Naive thymus-derived CD8-positive, alpha-beta T cell (primary cell): ENCODE results near the gene SSTR1. TPM values are rescaled to one million over a fixed set of nuclear protein-coding genes. Genes with fewer than 3 reads are reported as not detected.
A peak's percentile ranks its signal among the peaks of the same experiment; 100 is the strongest.
"Not testable (repeated sequence)": the region's sequence is repeated elsewhere in the genome, so short reads cannot be mapped to it uniquely, and the experiment has no call there.

Experiments used
- ATAC-seq, 2 donors: fragments of 150-1000 bp; cut with Tn5 transposase in 1 of 2; sonication (Bioruptor Pico), chemical (Tn5 transposase) in 1 of 2; 1 replicate in 1 of 2; 2 replicates in 1 of 2; pipeline ENCODE4 v1.10.0; 2021; ENCODE audit warnings: mild to moderate bottlenecking in 2 of 2, moderate library complexity in 2 of 2
- POLR2A ChIA-PET: fragments of 350-600 bp; sonication (Branson Sonifier 250); formaldehyde crosslinking; loops from one replicate; lab custom pipeline; 2021; ENCODE audit warnings: antibody characterized with exemption; lab: Charles Lee
- DNase-seq, 10 donors: peaks; one replicate each; pipeline versions ENCODE4 v3.0.0 to v3.0.0-alpha.2; 2020 to 2022
- H3K27ac Mint-ChIP-seq, 10 donors: one replicate each; pipeline ENCODE4 v1.8.0; 2020 to 2022; ENCODE audit warnings: mild to moderate bottlenecking in 10 of 10, mixed read lengths in 10 of 10, moderate library complexity in 4 of 10, inconsistent platforms in 1 of 10
- H3K27me3 Mint-ChIP-seq, 5 donors: one replicate each; pipeline ENCODE4 v1.8.0; 2021 to 2022; ENCODE audit warnings: mixed read lengths in 5 of 5
- H3K36me3 Mint-ChIP-seq, 3 donors: one replicate each; pipeline ENCODE4 v1.8.0; 2020 to 2022; ENCODE audit warnings: mixed read lengths in 3 of 3, mild to moderate bottlenecking in 2 of 3, inconsistent platforms in 1 of 3
- H3K4me1 Mint-ChIP-seq, 4 donors: one replicate each; pipeline ENCODE4 v1.8.0; 2021 to 2022; ENCODE audit warnings: mixed read lengths in 4 of 4
- H3K4me3 Mint-ChIP-seq, 10 donors: one replicate each; pipeline ENCODE4 v1.8.0; 2020 to 2022; ENCODE audit warnings: mild to moderate bottlenecking in 10 of 10, mixed read lengths in 10 of 10, moderate library complexity in 6 of 10, inconsistent platforms in 1 of 10
- H3K9me3 Mint-ChIP-seq, 9 donors: one replicate each; pipeline ENCODE4 v1.8.0; 2020 to 2022; ENCODE audit warnings: mixed read lengths in 9 of 9, mild to moderate bottlenecking in 3 of 9, inconsistent platforms in 1 of 9, moderate library complexity in 1 of 9
- polyA plus RNA-seq, 3 donors: library from polyadenylated mRNA; unstranded; fragments of 300-500 nt; fragmentation: Illumina TruSeq; gene quantifications; one replicate each; pipeline ENCODE4 v1.2.3, GENCODE V29; 2021
- total RNA-seq, 8 experiments: library from RNA in 2 of 8; stranded (reverse) in 2 of 8; gene quantifications; one replicate each; pipeline ENCODE4 v1.2.3 and lab custom pipeline; 2021 to 2026

The SSTR1 gene
- total and polyA plus RNA-seq, 5 experiments from 2014 or later: not detected

DNA sequence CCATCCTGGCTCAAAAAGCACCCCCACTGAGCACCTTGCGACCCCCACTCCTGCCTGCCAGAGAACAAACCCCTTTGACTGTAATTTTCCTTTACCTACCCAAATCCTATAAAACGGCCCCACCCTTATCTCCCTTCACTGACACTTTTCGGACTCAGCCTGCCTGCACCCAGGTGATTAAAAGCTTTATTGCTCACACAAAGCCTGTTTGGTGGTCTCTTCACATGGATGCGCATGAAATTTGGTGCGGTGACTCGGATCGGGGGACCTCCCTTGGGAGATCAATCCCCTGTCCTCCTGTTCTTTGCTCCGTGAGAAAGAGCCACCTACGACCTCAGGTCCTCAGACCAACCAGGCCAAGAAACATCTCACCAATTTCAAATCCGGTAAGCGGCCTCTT is 16.9 kb upstream of the SSTR1 start:
- DNase-seq, H3K36me3 Mint-ChIP-seq, ATAC-seq, H3K27me3 Mint-ChIP-seq, H3K4me3 Mint-ChIP-seq, POLR2A ChIA-PET, H3K9me3 Mint-ChIP-seq: not testable (repeated sequence)
- H3K4me1 Mint-ChIP-seq: peaks cover 6 to 11% (median 8%) of the 10 kb centered on the region in 4 donors
- peak overlapping the region in 1 of 10 donors; percentile 22 for H3K27ac Mint-ChIP-seq

DNA sequence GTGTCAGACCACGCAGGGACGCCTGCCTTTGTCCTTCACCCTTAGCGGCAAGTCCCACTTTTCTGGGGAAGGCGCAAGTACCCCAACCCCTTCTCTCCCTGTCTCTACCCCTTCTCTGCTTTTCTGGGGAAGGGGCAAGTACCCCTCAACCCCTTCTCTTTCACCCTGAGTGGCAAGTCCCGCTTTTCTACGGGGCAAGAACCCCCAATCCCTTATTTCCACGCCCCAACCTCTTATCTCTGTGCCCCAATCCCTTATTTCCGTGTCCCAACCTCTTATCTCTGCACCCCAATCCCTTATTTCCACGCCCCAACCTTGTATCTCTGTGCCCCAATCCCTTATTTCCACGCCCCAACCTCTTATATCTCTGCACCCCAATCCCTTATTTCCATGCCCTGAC is 16.2 kb upstream of the SSTR1 start:
- POLR2A ChIA-PET, H3K36me3 Mint-ChIP-seq, DNase-seq, H3K9me3 Mint-ChIP-seq, H3K27ac Mint-ChIP-seq, H3K27me3 Mint-ChIP-seq, H3K4me3 Mint-ChIP-seq, ATAC-seq, H3K4me1 Mint-ChIP-seq: not testable (repeated sequence)

DNA sequence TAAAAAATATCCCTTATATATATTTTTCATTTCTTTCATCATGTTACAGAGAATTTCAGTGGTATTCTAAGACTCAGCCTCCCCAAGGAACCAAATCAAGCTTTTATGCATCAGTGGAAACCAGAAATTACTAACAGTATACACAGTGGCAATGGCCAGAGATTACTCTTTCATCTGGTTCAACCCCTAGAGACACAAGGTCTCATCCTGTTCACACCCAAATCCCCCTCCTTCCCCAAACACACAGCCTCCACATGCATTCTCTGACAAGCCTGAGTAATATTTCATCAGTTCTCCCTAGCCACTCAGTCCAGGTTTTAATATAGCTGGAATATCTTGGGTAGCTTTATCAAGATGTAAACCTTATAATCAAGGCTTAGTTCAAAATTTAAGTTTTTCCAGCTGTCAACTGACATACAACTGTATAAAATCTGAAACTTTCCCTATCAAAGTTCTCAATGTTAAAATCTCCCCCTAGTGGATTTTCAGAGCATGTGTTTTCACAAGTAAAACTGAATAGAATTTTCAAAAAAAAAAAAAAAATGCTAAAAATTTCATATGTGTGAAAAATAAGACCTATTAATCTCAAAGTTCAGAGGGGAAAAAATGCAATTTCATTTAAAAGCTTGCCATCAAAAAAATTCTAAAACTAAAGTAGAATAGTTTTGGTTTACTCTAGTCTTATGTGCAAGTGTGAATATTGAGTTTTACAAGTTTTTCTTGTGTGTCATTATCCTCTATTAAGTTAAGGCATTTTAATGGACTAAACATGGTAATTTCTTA is 10.5 kb upstream of the SSTR1 start:
- Mint-ChIP-seq H3K36me3 (no peaks in the 10 kb centered on the region), H3K9me3 (no peaks in the 10 kb centered on the region), H3K27me3 (no peaks in the 10 kb centered on the region), H3K27ac (peak overlapping the region in 3 of 10 donors; percentile 41 to 78 (median 76)), H3K4me1 (peaks cover 5 to 7% (median 6%) of the 10 kb centered on the region in 4 donors), H3K4me3 (no peak overlapping the region)
- ATAC-seq: peak in 1 of 2 donors; percentile 52
- POLR2A ChIA-PET: interaction anchor here (0.7 kb wide), 2 partner anchors 17 to 214 kb away, joined by 3 read pairs; no protein-coding TSS in a partner anchor
- DNase-seq: peak in 3 of 10 donors; percentile 44 to 48 (median 45)

DNA sequence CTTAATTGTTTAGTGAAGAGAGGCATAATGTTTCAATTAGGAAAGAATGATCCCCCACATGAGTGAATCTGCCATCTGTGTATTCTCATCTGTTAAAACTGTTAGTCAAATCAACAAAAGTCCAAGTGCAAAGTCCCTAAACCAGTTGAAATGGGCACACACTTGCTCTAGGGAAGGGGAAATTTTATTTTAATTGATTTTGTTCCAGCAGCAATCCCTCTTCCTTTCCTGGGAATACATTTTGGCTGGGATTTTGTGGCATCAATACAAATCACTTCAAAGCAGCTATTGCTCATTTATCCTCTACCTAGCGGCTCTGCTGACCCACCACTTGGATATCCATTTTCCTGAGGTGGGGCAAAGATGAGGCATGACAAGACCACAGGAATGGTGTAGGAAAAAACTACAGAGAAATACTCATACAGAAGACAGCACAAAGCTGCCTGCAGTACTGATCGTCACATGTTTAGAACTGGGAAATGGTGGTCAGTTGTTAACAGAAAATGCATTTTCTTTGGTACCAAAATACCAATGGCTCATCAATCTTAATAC is 9.8 kb upstream of the SSTR1 start:
- POLR2A ChIA-PET: interaction anchor here (0.7 kb wide), 2 partner anchors 17 to 215 kb away, joined by 3 read pairs; no protein-coding TSS in a partner anchor
- Mint-ChIP-seq H3K27me3 (no peaks in the 10 kb centered on the region), H3K36me3 (no peaks in the 10 kb centered on the region), H3K4me3 (no peak overlapping the region), H3K27ac (no peak overlapping the region), H3K9me3 (no peaks in the 10 kb centered on the region), H3K4me1 (peaks cover 5 to 7% (median 6%) of the 10 kb centered on the region in 4 donors)
- DNase-seq (no peak), ATAC-seq (no peak)

DNA sequence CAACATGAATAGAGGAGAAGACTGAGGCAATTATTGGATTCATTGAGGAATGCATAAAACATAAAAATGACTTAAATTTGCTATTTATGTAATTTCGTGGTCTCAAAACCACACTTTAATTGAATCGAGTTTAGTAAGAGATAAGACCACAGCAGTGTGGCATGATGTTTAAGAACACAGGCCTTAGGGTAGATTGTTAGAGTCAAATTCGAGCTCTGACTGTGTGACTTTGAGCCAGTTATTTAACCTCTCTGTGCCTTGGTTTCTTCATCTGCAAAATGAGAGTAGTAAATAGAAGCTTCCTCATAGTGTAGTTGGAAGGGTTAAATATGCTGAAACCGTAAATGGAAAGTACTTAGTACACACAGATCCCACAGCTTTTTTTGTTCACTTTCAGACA is 9.3 kb upstream of the SSTR1 start:
- H3K27me3 Mint-ChIP-seq: no peaks in the 10 kb centered on the region
- H3K4me1 Mint-ChIP-seq: peaks cover 5 to 7% (median 6%) of the 10 kb centered on the region in 4 donors
- ATAC-seq (no peak), DNase-seq (no peak)
- H3K9me3 Mint-ChIP-seq: no peaks in the 10 kb centered on the region
- H3K36me3 Mint-ChIP-seq: no peaks in the 10 kb centered on the region
- peak overlapping the region in 1 of 10 donors; percentile 17 for H3K27ac Mint-ChIP-seq
- no peak overlapping the region for H3K4me3 Mint-ChIP-seq
- POLR2A ChIA-PET: no interaction called here

DNA sequence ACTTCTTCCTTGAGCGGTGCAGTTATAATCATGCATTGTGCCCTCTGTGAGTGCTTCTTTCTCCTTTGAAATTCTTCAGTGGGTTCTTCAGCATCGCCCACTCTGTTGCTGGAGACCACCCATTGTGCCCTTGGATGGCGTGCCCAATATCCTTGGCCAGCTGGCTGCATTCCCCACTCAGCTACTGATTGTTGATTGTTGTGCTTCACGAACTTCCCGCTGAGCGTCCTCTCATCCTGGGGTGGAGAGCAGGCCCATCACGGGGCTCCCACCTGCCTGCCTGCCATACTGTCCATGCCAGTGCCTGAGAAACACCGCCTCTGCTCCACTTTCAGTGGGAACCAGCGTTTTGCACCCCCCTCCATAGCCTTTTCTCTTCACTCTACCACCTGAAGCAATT is 8.6 kb upstream of the SSTR1 start:
- POLR2A ChIA-PET: no interaction called here
- Mint-ChIP-seq H3K27ac (peak overlapping the region in 2 of 10 donors; percentile 24 to 75), H3K36me3 (no peaks in the 10 kb centered on the region), H3K4me3 (no peak overlapping the region), H3K9me3 (no peaks in the 10 kb centered on the region), H3K4me1 (peaks cover 5 to 7% (median 6%) of the 10 kb centered on the region in 4 donors), H3K27me3 (peaks cover 0 to 1% (median 0%) of the 10 kb centered on the region in 5 donors)
- DNase-seq (no peak), ATAC-seq (no peak)

DNA sequence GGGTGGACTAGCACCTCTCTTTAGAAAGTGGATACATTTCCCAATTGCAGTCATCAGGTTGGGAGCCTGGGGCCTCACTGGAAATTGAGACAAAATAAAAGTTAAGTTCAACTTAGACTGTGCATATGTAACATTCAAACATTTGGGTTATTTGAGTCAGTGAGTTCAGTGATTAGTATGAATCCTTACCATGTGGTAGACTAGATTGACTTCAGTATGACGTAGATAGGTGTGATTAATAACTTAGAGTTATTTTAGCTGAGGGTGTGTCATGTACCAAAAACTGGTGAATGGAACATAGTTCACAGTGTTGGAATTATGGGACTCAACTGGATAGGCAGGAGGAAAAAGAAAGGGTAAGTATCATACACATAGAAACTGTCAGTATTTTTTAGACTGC is 8.0 kb upstream of the SSTR1 start:
- Mint-ChIP-seq H3K4me1 (peaks cover 5 to 6% (median 5%) of the 10 kb centered on the region in 4 donors), H3K4me3 (no peak overlapping the region), H3K27ac (no peak overlapping the region), H3K36me3 (no peaks in the 10 kb centered on the region), H3K9me3 (no peaks in the 10 kb centered on the region), H3K27me3 (peaks cover 0 to 1% (median 0%) of the 10 kb centered on the region in 5 donors)
- DNase-seq: no peak
- POLR2A ChIA-PET: no interaction called here
- no peak for ATAC-seq

DNA sequence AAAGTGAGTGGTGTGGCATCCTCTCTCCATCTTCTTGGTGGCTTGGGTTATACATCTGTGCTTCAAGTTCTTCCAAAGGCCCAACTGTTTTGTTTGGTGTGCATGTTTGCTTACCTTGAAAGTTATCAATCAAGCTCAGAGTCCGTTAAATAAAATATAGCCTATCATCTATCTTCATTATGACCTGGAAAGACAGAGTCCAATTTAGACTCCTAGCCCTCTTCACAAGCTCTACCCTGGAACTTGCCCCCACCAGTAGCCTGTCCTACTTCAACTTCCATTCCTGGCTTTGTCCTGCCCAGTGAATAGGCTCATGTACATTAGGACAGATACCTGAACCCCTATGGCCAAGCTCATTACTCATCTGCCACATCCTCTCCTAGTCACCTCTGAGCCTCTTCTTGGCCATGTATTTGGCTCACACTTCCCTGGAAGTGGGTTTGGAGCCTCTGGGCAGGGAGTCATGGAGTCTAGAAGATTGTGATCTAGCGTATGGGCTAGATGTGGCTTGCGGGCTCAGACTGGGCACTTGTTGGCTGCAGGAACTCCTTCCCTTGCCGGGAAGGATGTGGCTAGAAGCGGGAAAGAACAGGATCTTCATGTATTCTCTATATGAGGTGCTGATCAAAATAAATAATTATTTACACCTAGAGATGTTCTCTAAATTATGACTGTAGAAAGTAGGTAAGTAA is 6.4 kb upstream of the SSTR1 start:
- Mint-ChIP-seq H3K4me3 (no peak overlapping the region), H3K36me3 (no peaks in the 10 kb centered on the region)

DNA sequence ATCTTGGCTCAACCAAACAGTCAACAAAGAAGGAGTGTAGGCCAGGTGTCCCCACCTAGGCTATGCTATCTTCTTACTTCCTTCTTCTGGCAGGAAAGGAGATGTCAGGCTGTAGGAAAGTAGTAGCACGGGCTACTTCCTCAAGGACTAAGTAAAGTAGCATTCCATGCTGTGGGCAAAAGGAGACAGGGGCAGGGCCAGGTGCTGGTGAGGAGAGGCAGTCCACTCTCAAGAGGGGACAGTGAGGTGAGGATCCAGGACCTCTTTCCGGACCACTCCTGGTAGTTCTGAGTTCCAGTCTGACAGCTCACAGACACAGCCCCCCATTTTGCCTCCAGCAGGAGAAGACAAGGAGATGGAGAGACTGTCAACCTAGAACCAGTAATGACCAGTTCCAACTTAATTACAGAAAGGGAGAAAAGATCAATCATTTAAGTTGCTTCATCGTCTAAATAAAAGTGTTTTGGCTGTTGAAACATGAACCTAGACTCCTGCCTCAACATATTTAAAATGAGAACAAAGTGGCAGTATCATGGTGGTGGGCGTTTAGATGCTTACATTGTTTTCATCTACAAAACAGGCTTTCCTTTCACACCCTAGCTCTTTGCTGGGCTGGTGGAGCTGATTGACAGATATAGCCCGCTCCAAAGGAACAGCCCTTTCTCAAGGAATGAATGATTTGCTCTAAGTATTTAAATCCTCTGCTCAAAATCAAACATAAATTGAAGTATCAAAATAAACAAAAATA is 5.1 kb upstream of the SSTR1 start:
- peaks cover 0 to 10% (median 7%) of the 10 kb centered on the region in 9 donors for H3K9me3 Mint-ChIP-seq
- H3K27me3 Mint-ChIP-seq: peaks cover 7 to 27% (median 15%) of the 10 kb centered on the region in 5 donors
- no peak for ATAC-seq

More for the DNA sequence above, 6.4 kb upstream of the SSTR1 start:
- Mint-ChIP-seq H3K27me3 (peaks cover 0 to 14% (median 4%) of the 10 kb centered on the region in 5 donors), H3K4me1 (peaks cover 5 to 6% (median 5%) of the 10 kb centered on the region in 4 donors), H3K27ac (no peak overlapping the region), H3K9me3 (peaks cover 0 to 7% (median 3%) of the 10 kb centered on the region in 9 donors)
- POLR2A ChIA-PET: no interaction called here
- DNase-seq (no peak), ATAC-seq (no peak)

DNA sequence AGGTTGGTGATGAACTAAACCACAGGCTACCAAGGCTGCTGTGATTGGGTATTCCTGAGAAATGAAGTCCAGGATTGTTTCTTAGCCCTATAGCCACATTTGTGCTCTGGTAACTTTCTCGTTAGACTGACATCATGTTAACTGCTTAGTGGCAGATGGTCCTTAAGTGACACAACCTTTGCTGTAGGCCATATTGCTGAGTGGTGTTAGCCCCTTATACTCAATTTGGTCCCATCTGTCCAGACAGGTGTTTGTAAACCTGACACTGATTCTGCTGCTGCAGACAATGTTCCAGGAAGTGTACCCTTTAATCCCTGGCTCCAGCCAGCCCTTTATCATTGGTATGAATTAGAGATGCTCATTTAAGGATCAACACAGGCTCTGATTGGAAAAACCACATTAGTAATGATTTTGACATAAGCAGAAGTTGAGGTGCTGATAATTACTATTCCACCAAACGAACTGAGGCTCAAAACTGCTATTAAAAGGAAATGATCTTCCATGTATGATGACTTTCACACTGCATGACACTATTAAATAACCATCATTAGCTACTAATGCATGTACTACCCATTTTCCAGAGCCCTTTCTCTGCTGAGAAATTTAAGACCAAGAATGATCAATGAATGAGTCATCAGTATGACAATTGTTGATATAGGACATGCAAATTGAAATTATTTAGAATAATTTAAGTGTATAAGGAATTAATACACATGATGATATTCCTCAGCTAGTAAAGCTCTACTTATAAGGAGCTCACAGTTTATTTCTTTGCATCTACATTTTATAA is 3.6 kb upstream of the SSTR1 start:
- Mint-ChIP-seq H3K9me3 (peaks cover 0 to 10% (median 7%) of the 10 kb centered on the region in 9 donors), H3K4me1 (peaks cover 11 to 19% (median 13%) of the 10 kb centered on the region in 4 donors), H3K27ac (no peak overlapping the region), H3K36me3 (peaks cover 0 to 12% (median 0%) of the 10 kb centered on the region in 3 donors), H3K4me3 (no peak overlapping the region), H3K27me3 (peaks cover 14 to 42% (median 29%) of the 10 kb centered on the region in 5 donors)
- no peak for ATAC-seq
- DNase-seq: no peak
- POLR2A ChIA-PET: no interaction called here

More for the DNA sequence above, 5.1 kb upstream of the SSTR1 start:
- Mint-ChIP-seq H3K36me3 (peaks cover 0 to 11% (median 0%) of the 10 kb centered on the region in 3 donors), H3K4me1 (peaks cover 0 to 5% (median 3%) of the 10 kb centered on the region in 4 donors), H3K27ac (no peak overlapping the region), H3K4me3 (no peak overlapping the region)
- POLR2A ChIA-PET: no interaction called here
- DNase-seq: no peak

DNA sequence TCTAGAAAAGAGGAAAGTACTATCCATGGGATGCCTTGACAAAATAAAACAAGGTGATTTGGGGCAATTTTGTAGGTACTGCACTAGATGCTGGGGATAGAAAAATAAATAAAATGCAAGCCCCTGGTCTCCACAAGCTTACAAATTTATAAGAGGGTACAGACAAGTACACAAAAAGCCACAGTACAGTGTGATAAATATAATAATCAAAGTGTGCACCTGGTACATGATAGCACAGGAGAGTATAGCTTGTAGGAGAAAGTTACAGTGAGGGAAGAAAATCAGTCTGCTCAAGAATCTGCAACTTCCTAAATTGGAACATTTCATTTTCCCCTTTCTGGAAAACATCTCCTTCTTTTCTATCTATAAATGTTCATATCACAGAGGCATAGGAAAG is 3.0 kb upstream of the SSTR1 start:
- no peak for DNase-seq
- no peak for ATAC-seq
- no peak overlapping the region for H3K4me3 Mint-ChIP-seq
- H3K27me3 Mint-ChIP-seq: peaks cover 17 to 48% (median 33%) of the 10 kb centered on the region in 5 donors
- POLR2A ChIA-PET: no interaction called here
- peaks cover 0 to 12% (median 0%) of the 10 kb centered on the region in 3 donors for H3K36me3 Mint-ChIP-seq
- no peak overlapping the region for H3K27ac Mint-ChIP-seq
- peaks cover 14 to 22% (median 17%) of the 10 kb centered on the region in 4 donors for H3K4me1 Mint-ChIP-seq
- H3K9me3 Mint-ChIP-seq: peaks cover 0 to 10% (median 7%) of the 10 kb centered on the region in 9 donors
